HepG2 (cell line): ENCODE results near the gene CSNK2A1. TPM values are rescaled to one million over a fixed set of nuclear protein-coding genes. Genes with fewer than 3 reads are reported as not detected.

Experiments used
- ATF7 ChIP-seq, 2 experiments: fragments of 450-650 bp in 1 of 2; sonication (generic) in 1 of 2; formaldehyde crosslinking in 1 of 2; IDR thresholded peaks; 2 replicates each; pipeline versions ENCODE4 v1.4.0 to v1.6.1; 2016 to 2020; ENCODE audit warnings: antibody characterized with exemption in 1 of 2, mild to moderate bottlenecking in 1 of 2, missing genetic modification reagents in 1 of 2
- BORCS8-MEF2B ChIP-seq: sonication (generic); formaldehyde crosslinking; IDR thresholded peaks from 2 replicates; pipeline ENCODE4 v1.8.0; 2022; ENCODE audit warnings: mild to moderate bottlenecking, missing genetic modification reagents
- HNF1A ChIP-seq, 2 experiments: sonication (generic) in 1 of 2; formaldehyde crosslinking in 1 of 2; IDR thresholded peaks; 2 replicates each; pipeline versions ENCODE4 v1.4.0 to v1.6.1; 2016 to 2020; ENCODE audit warnings: borderline replicate concordance in 1 of 2, low read depth in 1 of 2, mild to moderate bottlenecking in 1 of 2, missing genetic modification reagents in 1 of 2
- KAT7 ChIP-seq: IDR thresholded peaks from 2 replicates; pipeline ENCODE4 v1.6.1; 2018; ENCODE audit warnings: borderline replicate concordance, missing compliant biosample characterization
- MATR3 ChIP-seq: sonication (generic); formaldehyde crosslinking; IDR thresholded peaks from 2 replicates; pipeline ENCODE4 v1.4.0; 2020; ENCODE audit warnings: missing genetic modification reagents
- POLR2AphosphoS5 ChIP-seq: IDR thresholded peaks from 2 replicates; pipeline ENCODE4 v1.6.1; 2012; ENCODE audit warnings: low read depth, low read length
- RBM22 ChIP-seq: fragments of 200-400 bp; formaldehyde crosslinking; optimal IDR thresholded peaks from 2 replicates; pipeline ENCODE3; 2017; ENCODE audit warnings: mild to moderate bottlenecking, low read length, moderate library complexity
- REL ChIP-seq: sonication (generic); formaldehyde crosslinking; conservative IDR thresholded peaks from 2 replicates; pipeline ENCODE4 v1.8.0; 2022; ENCODE audit warnings: mild to moderate bottlenecking, missing genetic modification reagents, moderate library complexity
- REPIN1 ChIP-seq: sonication (generic); formaldehyde crosslinking; IDR thresholded peaks from 2 replicates; pipeline ENCODE4 v1.8.0; 2022; ENCODE audit warnings: missing genetic modification reagents, low read depth, mild to moderate bottlenecking, borderline replicate concordance
- SSRP1 ChIP-seq: IDR thresholded peaks from 2 replicates; pipeline ENCODE4 v1.6.1; 2016; ENCODE audit warnings: control low read depth
- SUZ12 ChIP-seq: fragments of 150-350 bp; IDR thresholded peaks from 2 replicates; pipeline ENCODE4 v1.6.1; 2014; ENCODE audit warnings: low read depth, low read length
- U2AF2 ChIP-seq: fragments of 200-400 bp; formaldehyde crosslinking; IDR thresholded peaks from 2 replicates; pipeline ENCODE4 v1.6.1; 2017; ENCODE audit warnings: low read depth, mild to moderate bottlenecking, low read length
- ZBTB38 ChIP-seq: sonication (generic); formaldehyde crosslinking; IDR thresholded peaks from 2 replicates; pipeline ENCODE4 v1.5.1; 2020; ENCODE audit warnings: mild to moderate bottlenecking, missing genetic modification reagents
- ZBTB7A ChIP-seq: sonication (generic); formaldehyde crosslinking; IDR thresholded peaks from 2 replicates; pipeline ENCODE4 v1.8.0; 2022; ENCODE audit warnings: mild to moderate bottlenecking, missing genetic modification reagents
- ZNF430 ChIP-seq: sonication (generic); formaldehyde crosslinking; IDR thresholded peaks from 2 replicates; pipeline ENCODE4 v1.9.0; 2021; ENCODE audit warnings: mild to moderate bottlenecking, missing genetic modification reagents
- ZNF468 ChIP-seq: sonication (generic); formaldehyde crosslinking; IDR thresholded peaks from 2 replicates; pipeline ENCODE4 v1.8.0; 2022; ENCODE audit warnings: mild to moderate bottlenecking, moderate library complexity, missing genetic modification reagents
- ZZZ3 ChIP-seq: sonication (generic); formaldehyde crosslinking; IDR thresholded peaks from 2 replicates; pipeline ENCODE4 v1.4.0; 2020; ENCODE audit warnings: missing genetic modification reagents, mild to moderate bottlenecking, borderline replicate concordance
- polyA plus RNA-seq, 8 experiments: library from polyadenylated mRNA; depleted of rRNA in 3 of 8; stranded (reverse) in 7 of 8; unstranded in 1 of 8; fragments of >200 nt; fragmentation: Illumina TruSeq in 4 of 8; extraction: Trizol in 4 of 8; gene quantifications; 2 replicates each; pipeline versions ENCODE4 v1.2.1 to v1.2.3, GENCODE V29; 2011 to 2016; ENCODE audit warnings: low read depth in 4 of 8, missing spikeins in 1 of 8, mixed read lengths in 1 of 8; ENCODE audit not compliant: insufficient read depth in 1 of 8
- total RNA-seq, 5 experiments: library from RNA; depleted of rRNA; stranded (reverse); fragments of >200 nt; fragmentation: Illumina TruSeq; extraction: Trizol; gene quantifications; 2 replicates each; pipeline ENCODE4 v1.2.3, GENCODE V29; 2016; ENCODE audit warnings: low read depth in 1 of 5
- TF ChIP-seq, protein P1 (sequence below): sonication (generic); formaldehyde crosslinking; IDR thresholded peaks from 2 replicates; pipeline ENCODE4 v1.8.0; 2022; ENCODE audit warnings: low read depth, missing genetic modification reagents
- TF ChIP-seq, protein P2 (sequence below): sonication (generic); formaldehyde crosslinking; IDR thresholded peaks from 2 replicates; pipeline ENCODE4 v1.8.0; 2022; ENCODE audit warnings: missing genetic modification reagents, mild to moderate bottlenecking, moderate library complexity, borderline replicate concordance
- TF ChIP-seq, protein P3 (sequence below): sonication (generic); formaldehyde crosslinking; IDR thresholded peaks from 2 replicates; pipeline ENCODE4 v1.4.0; 2020; ENCODE audit warnings: missing genetic modification reagents

Gene CSNK2A1
- total and polyA plus RNA-seq, 2 of the 13 experiments (the other 11 are each of a cell fraction or from before 2014, with no cell fraction given) = 153 to 231 TPM

- TF ChIP-seq, protein P1, sequence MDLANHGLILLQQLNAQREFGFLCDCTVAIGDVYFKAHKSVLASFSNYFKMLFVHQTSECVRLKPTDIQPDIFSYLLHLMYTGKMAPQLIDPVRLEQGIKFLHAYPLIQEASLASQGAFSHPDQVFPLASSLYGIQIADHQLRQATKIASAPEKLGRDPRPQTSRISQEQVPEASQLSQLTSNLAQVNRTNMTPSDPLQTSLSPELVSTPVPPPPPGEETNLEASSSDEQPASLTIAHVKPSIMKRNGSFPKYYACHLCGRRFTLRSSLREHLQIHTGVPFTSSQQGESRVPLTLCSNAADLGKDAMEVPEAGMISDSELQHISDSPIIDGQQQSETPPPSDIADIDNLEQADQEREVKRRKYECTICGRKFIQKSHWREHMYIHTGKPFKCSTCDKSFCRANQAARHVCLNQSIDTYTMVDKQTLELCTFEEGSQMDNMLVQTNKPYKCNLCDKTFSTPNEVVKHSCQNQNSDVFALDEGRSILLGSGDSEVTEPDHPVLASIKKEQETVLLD (CRISPR knock-in tag) = no peak
- TF ChIP-seq KAT7 (CRISPR knock-in tag) = no peak
- no peak for TF ChIP-seq U2AF2
- no peak for TF ChIP-seq ZNF468 (CRISPR knock-in tag)
- 0 out of 2 replicates have a peak, but pooled peaks have one; percentile 43 for TF ChIP-seq MATR3 (CRISPR knock-in tag)
- 0 out of 2 replicates have a peak, but pooled peaks have one; percentile 51 for TF ChIP-seq ZZZ3
- TF ChIP-seq ZNF430 (CRISPR knock-in tag) = 0 out of 2 replicates have a peak, but pooled peaks have one; percentile 21
- TF ChIP-seq ZBTB38 (CRISPR knock-in tag) = 0 out of 2 replicates have a peak, but pooled peaks have one; percentile 4
- TF ChIP-seq HNF1A (IDR thresholded peaks at IDR 0.05; ENCODE audit: low read depth) = no peak
- 0 out of 2 replicates have a peak, but pooled peaks have one; percentile 50 for TF ChIP-seq HNF1A (CRISPR knock-in tag; IDR thresholded peaks at IDR 0.05; ENCODE audit: borderline replicate concordance)
- TF ChIP-seq RBM22 = peak; percentile 11
- TF ChIP-seq SUZ12 = no peak
- TF ChIP-seq REPIN1 = 0 out of 2 replicates have a peak, but pooled peaks have one; percentile 52
- TF ChIP-seq POLR2AphosphoS5 = peak; percentile 44; the same call in 1 of the 2 replicates
- TF ChIP-seq, protein P2, sequence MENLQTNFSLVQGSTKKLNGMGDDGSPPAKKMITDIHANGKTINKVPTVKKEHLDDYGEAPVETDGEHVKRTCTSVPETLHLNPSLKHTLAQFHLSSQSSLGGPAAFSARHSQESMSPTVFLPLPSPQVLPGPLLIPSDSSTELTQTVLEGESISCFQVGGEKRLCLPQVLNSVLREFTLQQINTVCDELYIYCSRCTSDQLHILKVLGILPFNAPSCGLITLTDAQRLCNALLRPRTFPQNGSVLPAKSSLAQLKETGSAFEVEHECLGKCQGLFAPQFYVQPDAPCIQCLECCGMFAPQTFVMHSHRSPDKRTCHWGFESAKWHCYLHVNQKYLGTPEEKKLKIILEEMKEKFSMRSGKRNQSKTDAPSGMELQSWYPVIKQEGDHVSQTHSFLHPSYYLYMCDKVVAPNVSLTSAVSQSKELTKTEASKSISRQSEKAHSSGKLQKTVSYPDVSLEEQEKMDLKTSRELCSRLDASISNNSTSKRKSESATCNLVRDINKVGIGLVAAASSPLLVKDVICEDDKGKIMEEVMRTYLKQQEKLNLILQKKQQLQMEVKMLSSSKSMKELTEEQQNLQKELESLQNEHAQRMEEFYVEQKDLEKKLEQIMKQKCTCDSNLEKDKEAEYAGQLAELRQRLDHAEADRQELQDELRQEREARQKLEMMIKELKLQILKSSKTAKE (CRISPR knock-in tag) = no peak
- TF ChIP-seq ZBTB7A (CRISPR knock-in tag) = no peak
- TF ChIP-seq, protein P3, sequence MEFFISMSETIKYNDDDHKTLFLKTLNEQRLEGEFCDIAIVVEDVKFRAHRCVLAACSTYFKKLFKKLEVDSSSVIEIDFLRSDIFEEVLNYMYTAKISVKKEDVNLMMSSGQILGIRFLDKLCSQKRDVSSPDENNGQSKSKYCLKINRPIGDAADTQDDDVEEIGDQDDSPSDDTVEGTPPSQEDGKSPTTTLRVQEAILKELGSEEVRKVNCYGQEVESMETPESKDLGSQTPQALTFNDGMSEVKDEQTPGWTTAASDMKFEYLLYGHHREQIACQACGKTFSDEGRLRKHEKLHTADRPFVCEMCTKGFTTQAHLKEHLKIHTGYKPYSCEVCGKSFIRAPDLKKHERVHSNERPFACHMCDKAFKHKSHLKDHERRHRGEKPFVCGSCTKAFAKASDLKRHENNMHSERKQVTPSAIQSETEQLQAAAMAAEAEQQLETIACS = no peak
- TF ChIP-seq BORCS8-MEF2B (CRISPR knock-in tag) = peak; percentile 2; the same call in 1 of the 2 replicates
- 0 out of 2 replicates have a peak, but pooled peaks have one; percentile 0 for TF ChIP-seq REL
- TF ChIP-seq SSRP1 (CRISPR knock-in tag) = no peak
- TF ChIP-seq ATF7 (IDR thresholded peaks at IDR 0.05) = no peak
- TF ChIP-seq ATF7 (CRISPR knock-in tag; IDR thresholded peaks at IDR 0.05) = peak; percentile 51; the same call in 1 of the 2 replicates
Observed at GRCh38 chr20:432208-432607, 111.4 kb downstream of the CSNK2A1 start (continued).
